Astrocyte (in vitro differentiated cells and primary cell): Measurements from ENCODE around the gene KCTD15.
"Not testable (repeated sequence)": the region's sequence is repeated elsewhere in the genome, so short reads cannot be mapped to it uniquely, and the experiment has no call there.

Experiments used
- CTCF ChIP-seq: IDR thresholded peaks from 2 replicates; pipeline ENCODE4 v1.5.1; 2011; ENCODE audit warnings: low read depth, mild to moderate bottlenecking, inconsistent platforms, low read length, moderate library complexity; ENCODE audit not compliant: insufficient read depth
- EZH2 ChIP-seq: IDR thresholded peaks from 2 replicates; pipeline ENCODE4 v1.6.1; 2012; ENCODE audit warnings: mild to moderate bottlenecking, low read length, inconsistent platforms; ENCODE audit not compliant: insufficient read depth

DNA sequence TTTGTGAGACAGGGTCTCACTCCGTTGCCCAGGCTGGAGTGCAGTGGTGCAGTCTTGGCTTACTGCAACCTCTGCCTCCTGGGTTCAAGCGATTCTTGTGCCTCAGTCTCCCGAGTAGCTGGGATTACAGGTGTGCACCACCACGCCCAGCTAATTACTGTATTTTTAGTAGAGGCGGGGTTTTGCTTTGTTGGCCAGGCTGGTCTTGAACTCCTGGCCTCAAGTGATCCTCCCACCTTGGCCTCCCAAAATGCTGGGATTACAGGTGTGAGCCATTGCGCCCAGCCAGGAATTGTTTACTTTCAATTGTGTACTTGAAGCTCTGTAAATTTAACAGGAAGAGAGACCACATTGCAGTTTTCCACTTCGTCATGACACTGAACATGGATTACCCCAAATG is 22.4 kb downstream of the KCTD15 start:
- not testable (repeated sequence) for TF ChIP-seq EZH2, CTCF
